Upper lobe of right lung (tissue), 1 donor: ENCODE results near the gene LEKR1. TPM values are rescaled to one million over a fixed set of nuclear protein-coding genes. Genes with fewer than 3 reads are reported as not detected.
A peak's percentile ranks its signal among the peaks of the same experiment; 100 is the strongest.

Source experiments
- ATAC-seq: fragments of 200-7000 bp; cut with Tn5 transposase; one replicate; pipeline ENCODE4 v1.9.1; 2020; ENCODE audit warnings: mild to moderate bottlenecking, moderate library complexity
- DNase-seq: peaks from one replicate; pipeline ENCODE4 v3.0.0-alpha.2; 2020
- H3K27ac ChIP-seq: fragments of 200-600 bp; one replicate; pipeline ENCODE4 v1.8.0; 2022
- H3K27me3 ChIP-seq: fragments of 200-600 bp; one replicate; pipeline ENCODE4 v1.8.0; 2022; ENCODE audit warnings: mild to moderate bottlenecking
- H3K36me3 ChIP-seq: fragments of 200-600 bp; one replicate; pipeline ENCODE4 v1.8.0; 2022
- H3K4me1 ChIP-seq: fragments of 200-600 bp; one replicate; pipeline ENCODE4 v1.8.0; 2022
- H3K4me3 ChIP-seq: fragments of 200-600 bp; one replicate; pipeline ENCODE4 v1.8.0; 2022; ENCODE audit warnings: mild to moderate bottlenecking
- H3K9me3 ChIP-seq: fragments of 200-600 bp; one replicate; pipeline ENCODE4 v1.8.0; 2022
- CTCF ChIP-seq: fragments of 200-600 bp; IDR thresholded peaks from one replicate; pipeline ENCODE4 v1.8.0; 2022; ENCODE audit warnings: antibody characterized with exemption
- intact Hi-C: fragments of 100-400 bp; cut with DNase I; formaldehyde crosslinking; loops from one replicate; pipeline ENCODE4 v1.11.0; 2022
- total RNA-seq: library from RNA; stranded (reverse); fragmentation: NEBNext Ultra II Directional; extraction: Animal tissue kit (Norgen Biotek cat#: 25700); gene quantifications from one replicate; pipeline ENCODE4 v1.2.1, GENCODE V29; 2021
- donor health status: DM: no; HTN: yes; CAD: no; lungs with severe emphysema.

The LEKR1 gene
- total RNA-seq, 1 donor from 2014 or later = 2.1 TPM

GRCh38 chr3:156825795-156826143 lies 384 bp upstream of the LEKR1 start:
- DNase-seq (no peak), ATAC-seq (peak; percentile 79)
- no peak for TF ChIP-seq CTCF
- intact Hi-C loops = no loop called here
- Histone ChIP-seq H3K4me1 (peaks cover 5% of the 10 kb centered on the region), H3K27ac (peak overlapping the region; percentile 96), H3K36me3 (no peaks in the 10 kb centered on the region), H3K9me3 (no peaks in the 10 kb centered on the region), H3K27me3 (no peaks in the 10 kb centered on the region), H3K4me3 (peak overlapping the region; percentile 84)

- Histone ChIP-seq H3K36me3 (no peaks in the 10 kb centered on the region), H3K4me3 (peak overlapping the region; percentile 84), H3K4me1 (no peaks in the 10 kb centered on the region), H3K27ac (peak overlapping the region; percentile 96), H3K27me3 (no peaks in the 10 kb centered on the region), H3K9me3 (no peaks in the 10 kb centered on the region)
- TF ChIP-seq CTCF = no peak
- no peak for ATAC-seq
- intact Hi-C loops = no loop called here
- DNase-seq = no peak
Observed at GRCh38 chr3:156826896-156827882, 1.0 kb downstream of the LEKR1 start.

- H3K4me3 ChIP-seq = no peak overlapping the region
- no peaks in the 10 kb centered on the region for H3K36me3 ChIP-seq
- intact Hi-C loops = no loop called here
Observed at GRCh38 chr3:156831006-156831405, 4.9 kb downstream of the LEKR1 start.

GRCh38 chr3:156834435-156834834 lies 8.3 kb downstream of the LEKR1 start:
- no peak overlapping the region for H3K27ac ChIP-seq
- H3K9me3 ChIP-seq = no peaks in the 10 kb centered on the region
- no peaks in the 10 kb centered on the region for H3K4me1 ChIP-seq
- no peak overlapping the region for H3K4me3 ChIP-seq
- no peaks in the 10 kb centered on the region for H3K36me3 ChIP-seq
- no peaks in the 10 kb centered on the region for H3K27me3 ChIP-seq
- no peak for ATAC-seq
- no peak for DNase-seq
- intact Hi-C loops = no loop called here
- TF ChIP-seq CTCF = no peak

More at GRCh38 chr3:156831006-156831405, 4.9 kb downstream of the LEKR1 start:
- no peaks in the 10 kb centered on the region for H3K27me3 ChIP-seq
- ATAC-seq (no peak), DNase-seq (no peak)
- no peak overlapping the region for H3K27ac ChIP-seq
- no peak for TF ChIP-seq CTCF
- H3K9me3 ChIP-seq = no peaks in the 10 kb centered on the region
- no peaks in the 10 kb centered on the region for H3K4me1 ChIP-seq

- no peak for TF ChIP-seq CTCF
- Histone ChIP-seq H3K4me3 (no peak overlapping the region), H3K27ac (no peak overlapping the region), H3K4me1 (no peaks in the 10 kb centered on the region), H3K36me3 (no peaks in the 10 kb centered on the region), H3K9me3 (no peaks in the 10 kb centered on the region), H3K27me3 (no peaks in the 10 kb centered on the region)
- ATAC-seq = no peak
- DNase-seq = no peak
- intact Hi-C loops = no loop called here
Observed at GRCh38 chr3:156834962-156835535, 8.9 kb downstream of the LEKR1 start.
